HT1080 (cell line): ENCODE data around the gene RTF2. TPM values are rescaled to one million over a fixed set of nuclear protein-coding genes. Genes with fewer than 3 reads are reported as not detected.
A peak's percentile ranks its signal among the peaks of the same experiment; 100 is the strongest.

Experiments
- DNase-seq: peaks from one replicate; pipeline ENCODE4 v3.0.0-alpha.2; 2015; ENCODE audit warnings: low read depth
- total RNA-seq: library from RNA; depleted of rRNA; stranded (reverse); fragments of >200 nt; shearing (Covaris generic); gene quantifications from 2 replicates; pipeline ENCODE4 v1.2.3, GENCODE V29; 2014

Gene RTF2
- total RNA-seq, 1 experiment from 2014 or later, result 97.3 TPM

GRCh38 chr20:56437196-56437960 lies 31.0 kb upstream of the RTF2 start:
- no peak for DNase-seq

GRCh38 chr20:56438284-56438683 lies 30.1 kb upstream of the RTF2 start:
- no peak for DNase-seq

GRCh38 chr20:56439771-56440291 lies 28.6 kb upstream of the RTF2 start:
- DNase-seq, result peak; percentile 82

- DNase-seq, result no peak
These were observed 27.9 kb upstream of the RTF2 start for GRCh38 chr20:56440346-56441007.

GRCh38 chr20:56442389-56443365 lies 25.8 kb upstream of the RTF2 start:
- DNase-seq, result no peak

GRCh38 chr20:56443654-56444540 lies 24.5 kb upstream of the RTF2 start:
- no peak for DNase-seq

GRCh38 chr20:56445130-56445529 lies 23.3 kb upstream of the RTF2 start:
- no peak for DNase-seq

- no peak for DNase-seq
These were observed 22.9 kb upstream of the RTF2 start for GRCh38 chr20:56445540-56445939.

GRCh38 chr20:56447227-56447626 lies 21.2 kb upstream of the RTF2 start:
- no peak for DNase-seq

GRCh38 chr20:56449459-56449858 lies 19.0 kb upstream of the RTF2 start:
- DNase-seq, result no peak

GRCh38 chr20:56451056-56451765 lies 17.2 kb upstream of the RTF2 start:
- DNase-seq, result no peak

- no peak for DNase-seq
These were observed 15.1 kb upstream of the RTF2 start for GRCh38 chr20:56453352-56453751.

- DNase-seq, result no peak
These were observed 13.7 kb upstream of the RTF2 start for GRCh38 chr20:56454754-56455153.

- no peak for DNase-seq
These were observed 10.1 kb upstream of the RTF2 start for GRCh38 chr20:56458206-56458821.

GRCh38 chr20:56460459-56460858 lies 8.0 kb upstream of the RTF2 start:
- DNase-seq, result no peak

- DNase-seq, result no peak
These were observed 6.9 kb upstream of the RTF2 start for GRCh38 chr20:56461576-56461975.

- DNase-seq, result no peak
These were observed 5.0 kb upstream of the RTF2 start for GRCh38 chr20:56463428-56463827.

GRCh38 chr20:56465997-56466396 lies 2.4 kb upstream of the RTF2 start:
- no peak for DNase-seq

- DNase-seq, result no peak
These were observed 485 bp upstream of the RTF2 start for GRCh38 chr20:56467968-56468315.

- DNase-seq, result no peak
These were observed 636 bp downstream of the RTF2 start for GRCh38 chr20:56469077-56469449.
